ENCODE data around the gene TRAF2.

Gene TRAF2

GRCh38 chr9:136913701-136914438 is 27.6 kb downstream of the TRAF2 start:
- DNase-seq: no peak

DNA sequence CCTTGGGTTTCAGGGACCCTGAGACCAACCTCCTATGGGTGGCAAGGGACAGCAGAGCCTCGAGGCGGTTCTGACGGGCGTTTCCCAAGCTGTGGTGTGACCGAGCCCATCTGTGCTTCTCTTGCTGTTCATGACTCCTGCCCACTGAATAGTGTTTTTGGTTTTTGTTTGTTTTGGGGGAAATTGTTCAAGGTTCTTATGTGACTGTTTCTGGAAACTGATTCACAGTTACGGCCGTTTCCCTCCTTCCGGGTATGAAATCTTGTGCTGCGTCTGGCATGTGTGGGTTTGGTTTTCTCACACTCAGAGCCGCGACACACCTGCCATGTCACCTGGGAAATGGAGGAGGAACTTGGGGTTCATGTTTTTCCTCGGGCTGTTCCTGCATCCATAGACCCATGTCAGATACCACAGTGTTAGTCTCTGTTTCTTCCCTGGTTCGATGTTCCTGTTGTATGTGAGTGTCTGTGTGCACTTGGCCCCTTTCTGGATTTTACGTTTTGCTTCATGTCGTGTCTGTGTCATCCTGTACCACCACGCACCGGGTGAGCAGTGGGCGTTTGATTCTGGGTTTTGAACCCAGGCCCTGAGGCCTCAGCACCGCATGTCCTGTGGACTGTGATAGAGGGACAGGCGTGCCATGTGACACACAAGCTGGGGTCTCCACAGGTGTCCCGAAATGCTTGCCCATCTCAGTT is 29.5 kb downstream of the TRAF2 start:
- DNase-seq: no peak

DNA sequence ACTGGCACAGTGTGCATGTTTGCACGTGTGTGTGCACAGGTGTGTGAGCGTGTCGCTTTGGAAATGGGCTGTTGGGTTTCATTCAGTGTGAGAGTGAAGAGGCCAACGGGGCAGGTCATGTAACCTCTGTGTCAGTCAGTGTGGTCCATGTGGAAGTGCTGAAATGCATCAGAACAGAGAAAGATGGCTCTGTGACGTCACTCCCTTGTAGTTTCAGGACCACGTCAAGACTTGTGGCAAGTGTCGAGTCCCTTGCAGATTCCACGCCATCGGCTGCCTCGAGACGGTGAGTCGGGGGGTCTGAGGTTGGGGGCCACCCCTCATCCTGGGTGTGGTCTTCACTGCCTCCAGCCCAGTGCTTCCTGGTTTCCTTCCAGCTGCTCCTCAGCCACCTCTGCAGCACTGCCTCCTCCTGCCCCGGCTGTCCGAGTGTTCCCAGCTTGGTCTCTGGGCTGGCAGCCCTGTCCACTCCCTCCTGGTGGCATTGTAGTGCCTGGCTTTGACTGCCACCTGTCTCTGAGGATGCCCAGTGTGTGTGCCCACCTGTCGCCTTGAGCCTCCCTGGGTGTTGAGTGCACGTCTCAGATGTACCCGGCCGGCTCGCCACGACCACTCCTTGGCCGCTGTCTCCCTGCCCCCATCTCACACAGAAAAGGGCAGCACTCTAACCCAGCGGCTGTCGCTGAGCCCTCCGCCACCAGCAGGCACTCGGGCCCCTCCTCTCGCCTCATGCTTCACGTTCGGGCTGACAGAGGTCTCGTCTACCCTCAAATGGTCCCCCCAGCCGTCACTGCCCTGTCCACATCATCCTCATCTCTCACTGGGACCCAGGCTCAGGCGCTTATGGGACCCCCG is 30.2 kb downstream of the TRAF2 start:
- no peak for DNase-seq

DNA sequence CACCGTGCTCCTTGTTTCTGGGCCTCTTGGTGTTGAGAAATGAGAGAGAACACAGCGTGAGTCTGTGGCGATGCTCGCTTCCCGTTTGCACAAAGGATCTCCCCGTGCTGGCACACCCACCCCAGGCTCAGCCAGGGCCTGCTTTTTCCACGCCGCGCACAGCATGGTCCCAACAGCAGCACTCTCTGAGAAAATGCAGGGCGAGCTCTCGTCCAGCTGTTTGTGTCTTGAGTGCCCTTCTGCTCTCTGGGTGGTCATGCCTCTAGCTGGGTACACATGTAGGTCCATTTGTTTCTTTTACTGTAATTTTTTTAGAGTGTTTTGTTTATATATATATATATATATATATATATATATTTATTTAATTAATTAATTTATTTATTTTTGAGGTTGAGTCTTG is 31.6 kb downstream of the TRAF2 start:
- DNase-seq: no peak

- DNase-seq: no peak
Observed at GRCh38 chr9:136920069-136920468, 33.8 kb downstream of the TRAF2 start.

DNA sequence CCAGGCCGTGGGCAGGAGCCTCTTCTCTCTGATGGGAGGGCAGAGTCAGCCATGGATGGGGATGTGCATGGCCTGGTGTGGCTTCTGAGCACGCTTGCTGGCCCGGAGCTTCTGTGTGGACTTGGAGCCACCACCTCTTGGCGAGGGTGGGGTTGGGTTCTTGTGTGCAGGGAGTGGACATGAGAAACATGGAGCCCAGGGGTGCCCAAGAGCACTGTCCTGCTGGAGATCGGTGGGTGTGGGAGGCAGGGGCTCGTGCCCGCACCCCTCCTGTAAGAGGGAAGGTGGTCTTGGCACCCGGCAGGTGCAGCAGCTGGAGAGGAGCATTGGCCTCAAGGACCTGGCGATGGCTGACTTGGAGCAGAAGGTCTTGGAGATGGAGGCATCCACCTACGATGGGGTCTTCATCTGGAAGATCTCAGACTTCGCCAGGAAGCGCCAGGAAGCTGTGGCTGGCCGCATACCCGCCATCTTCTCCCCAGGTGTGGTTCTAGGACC is 34.5 kb downstream of the TRAF2 start:
- no peak for DNase-seq

GRCh38 chr9:136921307-136921706 is 35.0 kb downstream of the TRAF2 start:
- DNase-seq: no peak

DNA sequence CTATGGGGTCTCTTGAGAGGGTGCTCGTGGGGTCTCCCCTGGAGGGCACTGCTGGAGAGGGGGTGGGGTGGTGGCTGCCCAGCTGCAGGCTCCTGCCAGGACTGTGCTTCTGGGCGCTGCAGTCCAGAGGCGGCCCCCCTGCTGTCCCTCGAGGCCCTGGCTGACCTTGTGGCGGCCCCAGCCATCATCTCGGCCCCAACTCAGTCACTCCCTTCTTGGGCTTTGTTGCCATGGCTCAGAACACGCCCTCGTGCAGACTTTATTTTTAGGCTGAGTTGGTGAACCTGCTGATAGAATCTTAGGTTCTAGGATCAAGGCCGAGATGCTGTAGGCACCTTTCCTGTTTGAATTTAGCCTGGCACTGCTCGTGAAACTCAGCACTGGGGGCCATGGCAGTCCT is 35.4 kb downstream of the TRAF2 start:
- no peak for DNase-seq

- no peak for DNase-seq
Observed at GRCh38 chr9:136922540-136922939, 36.2 kb downstream of the TRAF2 start.

DNA sequence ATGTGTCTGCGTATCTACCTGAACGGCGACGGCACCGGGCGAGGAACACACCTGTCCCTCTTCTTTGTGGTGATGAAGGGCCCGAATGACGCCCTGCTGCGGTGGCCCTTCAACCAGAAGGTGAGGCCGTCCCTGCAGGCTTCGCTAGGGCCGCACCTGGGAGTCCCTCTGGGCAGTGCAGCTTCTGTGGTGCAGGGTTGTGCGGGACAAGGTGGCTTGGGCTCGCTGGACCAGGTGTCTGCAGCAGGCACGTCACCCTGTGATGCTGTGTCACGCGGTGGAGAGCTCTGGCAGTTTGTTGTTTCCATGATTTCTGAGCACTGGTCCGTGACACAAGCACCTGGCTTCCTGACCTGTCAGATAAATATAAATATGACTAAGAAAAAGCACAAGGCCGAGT is 37.6 kb downstream of the TRAF2 start:
- DNase-seq: no peak

DNA sequence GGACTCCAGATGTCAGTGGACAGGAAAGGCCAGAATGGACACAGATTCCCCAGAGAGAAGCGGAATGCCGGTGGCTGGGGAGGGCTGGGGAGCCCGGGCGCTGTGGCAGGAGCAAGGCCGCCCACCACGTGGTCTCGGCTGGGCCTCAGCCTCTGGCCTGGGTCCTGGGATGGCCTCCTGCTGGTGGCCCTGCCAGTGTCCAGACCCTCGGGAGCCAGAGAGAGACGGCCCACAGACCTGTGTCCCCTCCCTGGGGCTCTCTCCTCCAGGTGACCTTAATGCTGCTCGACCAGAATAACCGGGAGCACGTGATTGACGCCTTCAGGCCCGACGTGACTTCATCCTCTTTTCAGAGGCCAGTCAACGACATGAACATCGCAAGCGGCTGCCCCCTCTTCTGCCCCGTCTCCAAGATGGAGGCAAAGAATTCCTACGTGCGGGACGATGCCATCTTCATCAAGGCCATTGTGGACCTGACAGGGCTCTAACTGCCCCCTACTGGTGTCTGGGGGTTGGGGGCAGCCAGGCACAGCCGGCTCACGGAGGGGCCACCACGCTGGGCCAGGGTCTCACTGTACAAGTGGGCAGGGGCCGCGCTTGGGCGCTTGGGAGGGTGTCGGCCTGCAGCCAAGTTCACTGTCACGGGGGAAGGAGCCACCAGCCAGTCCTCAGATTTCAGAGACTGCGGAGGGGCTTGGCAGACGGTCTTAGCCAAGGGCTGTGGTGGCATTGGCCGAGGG is 39.3 kb downstream of the TRAF2 start:
- DNase-seq: no peak

- no peak for DNase-seq
Observed at GRCh38 chr9:136926154-136926704, 39.9 kb downstream of the TRAF2 start.

- no peak for DNase-seq
Observed at GRCh38 chr9:136926749-136927148, 40.4 kb downstream of the TRAF2 start.

- DNase-seq: no peak
Observed at GRCh38 chr9:136927343-136928271, 41.3 kb downstream of the TRAF2 start.

- DNase-seq: no peak
Observed at GRCh38 chr9:136928591-136928990, 42.3 kb downstream of the TRAF2 start.

DNA sequence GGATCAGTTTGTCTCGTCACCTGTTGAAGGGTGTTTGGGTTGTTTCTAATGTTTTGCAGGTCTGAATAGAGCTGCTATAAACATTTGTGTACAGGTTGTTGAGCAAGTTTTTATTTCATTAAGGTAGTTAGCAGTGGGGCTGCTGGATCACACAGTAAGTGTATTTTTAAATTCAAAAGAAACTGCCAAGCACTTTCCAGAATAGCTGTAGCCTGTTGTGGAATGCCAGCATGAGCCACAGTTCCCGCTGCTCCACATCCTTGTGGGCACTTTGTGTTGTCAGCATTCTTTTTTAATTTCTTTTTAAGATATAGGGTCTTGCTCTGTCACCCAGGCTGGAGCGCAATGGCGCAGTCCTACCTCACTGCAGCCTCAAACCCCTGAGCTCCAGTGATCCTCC is 43.7 kb downstream of the TRAF2 start:
- DNase-seq: no peak

GRCh38 chr9:136931611-136932130 is 45.4 kb downstream of the TRAF2 start:
- no peak for DNase-seq

- DNase-seq: no peak
Observed at GRCh38 chr9:136934277-136934676, 48.0 kb downstream of the TRAF2 start.

DNA sequence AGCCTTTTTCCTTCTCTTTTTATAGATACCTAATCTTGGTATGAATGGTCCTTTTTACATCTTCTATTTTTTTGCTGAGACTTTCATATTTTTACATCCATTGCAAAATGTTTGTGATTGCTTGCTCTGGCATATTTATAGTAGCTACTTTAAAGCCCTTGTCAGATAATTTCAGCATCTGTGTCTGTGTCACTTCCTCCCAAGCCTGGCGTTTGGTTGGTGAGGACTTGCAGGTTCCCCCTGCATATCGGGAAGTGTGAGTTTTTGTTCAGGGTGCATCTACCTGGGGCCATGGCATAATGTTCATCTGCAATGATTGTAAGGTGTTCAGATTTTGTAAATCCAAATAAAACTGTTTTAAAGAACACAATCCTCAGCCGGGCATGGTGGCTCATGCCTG is 49.3 kb downstream of the TRAF2 start:
- no peak for DNase-seq

- no peak for DNase-seq
Observed at GRCh38 chr9:136936645-136937170, 50.4 kb downstream of the TRAF2 start.

Data from activated T-cell treated with anti-CD3 and anti-CD28 coated beads, Interleukin-2, amount 50 U/mL, for 48 hours (primary cell).